SU-DHL-6 (cell line): ENCODE measurements around the gene MOV10L1.

Source experiments
- H2AFZ ChIP-seq: fragments of 200-600 bp; sonication (generic); 2 replicates; pipeline ENCODE4 v1.6.1; 2014; ENCODE audit warnings: low read depth, mild to moderate bottlenecking, moderate library complexity, mixed read lengths, antibody characterized with exemption, low read length; ENCODE audit not compliant: severe bottlenecking
- H3F3A ChIP-seq: fragments of 200-600 bp; shearing (Covaris generic); 2 replicates; pipeline ENCODE4 v1.6.0; 2016; ENCODE audit warnings: antibody characterized with exemption, mild to moderate bottlenecking; ENCODE audit not compliant: insufficient read depth
- H3K27ac ChIP-seq: fragments of 200-600 bp; sonication (generic); 2 replicates; pipeline ENCODE4 v1.5.1; 2016; ENCODE audit warnings: low read depth, mild to moderate bottlenecking, low read length, moderate library complexity, mixed read lengths
- H3K27me3 ChIP-seq: fragments of 200-600 bp; sonication (generic), shearing (Covaris generic); 2 replicates; pipeline ENCODE4 v1.6.0; 2014; ENCODE audit warnings: mild to moderate bottlenecking, low read length
- H3K36me3 ChIP-seq: fragments of 200-600 bp; sonication (generic); 2 replicates; pipeline ENCODE4 v1.6.1; 2014; ENCODE audit warnings: mild to moderate bottlenecking, low read length, mixed read lengths
- H3K4me2 ChIP-seq: fragments of 300-600, 200-600 bp; shearing (Covaris generic), sonication (generic); 2 replicates; pipeline ENCODE4 v1.6.0; 2014; ENCODE audit warnings: low read length, low read depth, mild to moderate bottlenecking; ENCODE audit not compliant: poor library complexity, severe bottlenecking
- H3K4me3 ChIP-seq: fragments of 200-600 bp; sonication (generic); 2 replicates; pipeline ENCODE4 v1.5.1; 2014; ENCODE audit warnings: antibody characterized with exemption, low read length, mild to moderate bottlenecking, mixed read lengths; ENCODE audit not compliant: insufficient read depth, poor library complexity, severe bottlenecking
- H3K79me2 ChIP-seq: fragments of 200-600 bp; sonication (generic); 2 replicates; pipeline ENCODE4 v1.6.1; 2014; ENCODE audit warnings: mild to moderate bottlenecking, low read length, moderate library complexity; ENCODE audit not compliant: insufficient read depth
- H3K9ac ChIP-seq: fragments of 200-600 bp; sonication (generic); 2 replicates; pipeline ENCODE4 v1.7.0; 2014; ENCODE audit warnings: mild to moderate bottlenecking, low read length
- H3K9me2 ChIP-seq: fragments of 200-600 bp; sonication (generic); replicated peaks from 2 replicates; pipeline ENCODE4 v1.6.1; 2014; ENCODE audit warnings: low read length; ENCODE audit not compliant: insufficient read depth
- H3K9me3 ChIP-seq: fragments of 200-600 bp; sonication (generic); 2 replicates; pipeline ENCODE4 v1.6.1; 2014; ENCODE audit warnings: low read length, mixed read lengths; ENCODE audit not compliant: insufficient read depth
- H4K20me1 ChIP-seq: fragments of 200-600 bp; sonication (generic); 2 replicates; pipeline ENCODE4 v1.6.1; 2014; ENCODE audit warnings: low read depth, mild to moderate bottlenecking, antibody characterized with exemption, low read length, moderate library complexity, mixed read lengths
- EZH2phosphoT487 ChIP-seq: fragments of 200-600 bp; sonication (generic), shearing (Covaris generic); conservative IDR thresholded peaks from 2 replicates; pipeline ENCODE4 v1.6.1; 2018; ENCODE audit warnings: mild to moderate bottlenecking, antibody characterized with exemption, low read length, moderate library complexity, mixed read lengths
- TF ChIP-seq, protein P1 (sequence below): fragments of 200-600 bp; sonication (generic); IDR thresholded peaks from one replicate; pipeline ENCODE4 v1.5.1; 2017; ENCODE audit warnings: antibody characterized with exemption, mild to moderate bottlenecking, low read length, moderate library complexity; ENCODE audit not compliant: insufficient read depth, poor library complexity, severe bottlenecking

Gene MOV10L1

DNA sequence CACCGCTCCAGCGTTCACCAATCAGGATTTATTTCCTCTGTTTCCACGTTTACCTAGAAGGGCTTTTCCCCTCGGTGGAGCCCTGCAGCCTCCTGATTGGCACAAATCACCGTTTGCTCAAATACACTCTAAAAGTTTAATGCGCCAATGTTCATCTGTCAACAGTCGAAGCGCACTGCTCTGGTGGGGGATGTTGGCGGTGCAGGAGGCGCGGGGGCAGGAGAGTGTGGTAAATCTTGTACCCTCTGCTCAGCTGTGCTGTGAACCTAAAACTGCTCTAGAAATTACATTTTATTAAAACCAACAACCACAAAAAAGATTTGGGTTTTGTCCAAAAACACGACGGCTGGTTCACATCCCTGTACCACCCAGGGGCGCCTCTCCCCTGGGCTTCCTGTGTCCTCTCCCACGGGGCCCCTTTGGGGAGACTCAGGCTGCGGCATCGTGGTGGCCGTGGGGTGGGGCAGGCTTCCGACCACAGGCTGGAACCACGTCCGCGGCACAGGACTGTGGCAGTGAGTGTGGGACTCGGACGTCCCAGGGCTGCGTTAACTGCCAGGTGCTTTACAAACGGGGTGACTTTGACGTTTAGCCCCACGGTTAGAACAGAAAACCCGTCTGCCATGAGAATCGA, 45.2 kb upstream of the MOV10L1 start:
- Histone ChIP-seq H3F3A (no peaks in the 10 kb centered on the region), H2AFZ (no peak overlapping the region), H3K9ac (no peak overlapping the region), H3K4me2 (no peak overlapping the region), H3K27ac (no peak overlapping the region), H3K79me2 (no peaks in the 10 kb centered on the region), H3K27me3 (no peaks in the 10 kb centered on the region), H3K9me3 (0 out of 2 replicates have a peak, but pooled peaks cover 5% of the 10 kb centered on the region), H4K20me1 (no peaks in the 10 kb centered on the region), H3K36me3 (no peaks in the 10 kb centered on the region), H3K9me2 (no peaks in the 10 kb centered on the region), H3K4me3 (no peak overlapping the region)
- TF ChIP-seq, protein P1, sequence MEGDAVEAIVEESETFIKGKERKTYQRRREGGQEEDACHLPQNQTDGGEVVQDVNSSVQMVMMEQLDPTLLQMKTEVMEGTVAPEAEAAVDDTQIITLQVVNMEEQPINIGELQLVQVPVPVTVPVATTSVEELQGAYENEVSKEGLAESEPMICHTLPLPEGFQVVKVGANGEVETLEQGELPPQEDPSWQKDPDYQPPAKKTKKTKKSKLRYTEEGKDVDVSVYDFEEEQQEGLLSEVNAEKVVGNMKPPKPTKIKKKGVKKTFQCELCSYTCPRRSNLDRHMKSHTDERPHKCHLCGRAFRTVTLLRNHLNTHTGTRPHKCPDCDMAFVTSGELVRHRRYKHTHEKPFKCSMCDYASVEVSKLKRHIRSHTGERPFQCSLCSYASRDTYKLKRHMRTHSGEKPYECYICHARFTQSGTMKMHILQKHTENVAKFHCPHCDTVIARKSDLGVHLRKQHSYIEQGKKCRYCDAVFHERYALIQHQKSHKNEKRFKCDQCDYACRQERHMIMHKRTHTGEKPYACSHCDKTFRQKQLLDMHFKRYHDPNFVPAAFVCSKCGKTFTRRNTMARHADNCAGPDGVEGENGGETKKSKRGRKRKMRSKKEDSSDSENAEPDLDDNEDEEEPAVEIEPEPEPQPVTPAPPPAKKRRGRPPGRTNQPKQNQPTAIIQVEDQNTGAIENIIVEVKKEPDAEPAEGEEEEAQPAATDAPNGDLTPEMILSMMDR = no peak
- no peak for TF ChIP-seq EZH2phosphoT487

DNA sequence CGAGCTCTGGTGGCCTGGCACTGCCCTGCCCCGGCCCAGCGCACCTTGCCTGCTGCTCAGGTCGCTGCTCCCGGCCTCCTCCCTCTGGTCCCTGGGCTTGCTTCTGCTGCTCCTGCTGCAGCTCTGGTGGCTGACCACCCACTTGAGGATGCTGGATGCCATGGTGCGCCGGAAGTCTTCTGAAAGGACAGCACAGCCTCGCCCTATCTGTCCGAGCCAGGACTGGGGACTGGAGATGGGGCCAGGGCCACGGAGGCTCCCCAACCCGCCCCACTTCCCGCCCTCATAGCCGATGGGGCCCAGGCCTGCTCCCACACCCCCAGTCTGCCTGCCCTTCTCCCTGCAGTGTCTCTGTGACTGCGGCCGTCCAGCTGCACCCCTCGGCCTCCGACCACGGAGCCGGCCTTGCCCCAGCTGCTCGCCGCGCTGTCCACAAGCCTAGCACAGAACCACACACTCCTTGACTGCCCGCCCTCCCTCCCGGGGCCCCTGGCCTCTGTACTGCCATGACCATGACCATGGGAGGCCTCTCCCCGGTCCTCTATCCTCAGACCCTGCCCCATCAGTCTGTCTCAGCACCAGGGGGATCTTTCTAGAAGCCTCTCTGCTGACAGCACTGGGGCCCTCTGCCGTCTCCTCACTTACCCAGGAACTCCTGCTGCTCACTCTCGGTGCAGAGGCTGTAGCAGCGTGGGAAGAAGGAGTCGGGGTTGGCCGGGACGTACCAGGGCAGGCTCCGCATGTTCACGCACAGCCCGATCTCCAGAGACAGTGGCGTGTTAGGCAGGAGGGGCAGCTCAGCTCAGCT, 44.4 kb upstream of the MOV10L1 start:
- Histone ChIP-seq H2AFZ (no peak overlapping the region), H3K79me2 (no peaks in the 10 kb centered on the region), H3K4me2 (no peak overlapping the region), H4K20me1 (no peaks in the 10 kb centered on the region), H3K9me2 (no peaks in the 10 kb centered on the region), H3K4me3 (no peak overlapping the region), H3K9ac (no peak overlapping the region), H3K27me3 (no peaks in the 10 kb centered on the region), H3K9me3 (no peaks in the 10 kb centered on the region), H3K36me3 (no peaks in the 10 kb centered on the region), H3K27ac (no peak overlapping the region), H3F3A (no peaks in the 10 kb centered on the region)
- no peak for TF ChIP-seq EZH2phosphoT487
- TF ChIP-seq, protein P1 = no peak

DNA sequence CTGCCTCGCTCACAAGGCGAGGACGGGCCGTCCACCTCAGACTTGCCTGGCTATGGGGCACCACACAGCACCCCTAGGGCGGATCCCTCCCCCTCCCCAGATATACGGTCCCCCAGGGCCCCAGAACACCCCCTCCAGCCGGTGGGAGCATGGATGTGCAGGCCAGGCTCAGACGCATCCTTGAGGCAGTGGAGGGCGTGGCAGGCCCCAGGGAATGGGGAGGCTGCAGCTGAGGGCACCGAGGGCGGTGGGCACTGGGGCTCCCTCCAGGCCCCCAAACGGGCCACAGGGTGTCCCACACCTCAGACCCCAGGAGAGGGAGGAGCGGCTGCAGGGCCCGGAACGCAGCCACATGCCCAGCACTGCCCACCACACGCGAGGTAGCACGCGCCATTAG, 43.8 kb upstream of the MOV10L1 start:
- Histone ChIP-seq H3K4me3 (no peak overlapping the region), H3K27me3 (no peaks in the 10 kb centered on the region), H3K9ac (no peak overlapping the region), H3K9me2 (no peaks in the 10 kb centered on the region), H3F3A (no peaks in the 10 kb centered on the region), H3K79me2 (no peaks in the 10 kb centered on the region), H3K36me3 (no peaks in the 10 kb centered on the region), H3K27ac (no peak overlapping the region), H3K9me3 (no peaks in the 10 kb centered on the region), H4K20me1 (no peaks in the 10 kb centered on the region), H2AFZ (no peak overlapping the region), H3K4me2 (no peak overlapping the region)
- TF ChIP-seq, protein P1 = no peak
- no peak for TF ChIP-seq EZH2phosphoT487
